ENCODE measurements around the gene KRTAP12-4. TPM values are rescaled to one million over a fixed set of nuclear protein-coding genes. Genes with fewer than 3 reads are reported as not detected.

KRTAP12-4 gene
- total RNA-seq, 1 donor, result not detected

DNA sequence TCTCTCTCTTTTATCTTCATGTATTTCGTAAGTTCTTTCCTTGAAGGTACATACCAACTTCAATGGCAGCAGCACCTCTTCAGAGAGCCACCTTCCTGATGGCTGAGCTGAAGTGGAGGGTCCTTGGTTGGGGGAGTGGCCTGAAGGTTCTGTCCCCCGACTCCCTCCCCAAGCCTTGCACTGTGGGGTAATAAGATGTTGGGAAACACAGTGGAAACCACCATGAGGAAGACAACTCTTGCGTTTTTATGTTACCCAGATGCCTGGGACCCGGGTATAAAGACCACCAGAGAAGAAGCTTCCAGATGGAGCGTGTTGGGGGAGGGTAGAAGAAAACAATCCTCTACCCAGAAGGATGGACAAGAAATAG is 4.1 kb upstream of the KRTAP12-4 start:
- no peak for DNase-seq (ENCODE audit: insufficient read length, low spot score, missing footprints)
- TF ChIP-seq, protein P1, sequence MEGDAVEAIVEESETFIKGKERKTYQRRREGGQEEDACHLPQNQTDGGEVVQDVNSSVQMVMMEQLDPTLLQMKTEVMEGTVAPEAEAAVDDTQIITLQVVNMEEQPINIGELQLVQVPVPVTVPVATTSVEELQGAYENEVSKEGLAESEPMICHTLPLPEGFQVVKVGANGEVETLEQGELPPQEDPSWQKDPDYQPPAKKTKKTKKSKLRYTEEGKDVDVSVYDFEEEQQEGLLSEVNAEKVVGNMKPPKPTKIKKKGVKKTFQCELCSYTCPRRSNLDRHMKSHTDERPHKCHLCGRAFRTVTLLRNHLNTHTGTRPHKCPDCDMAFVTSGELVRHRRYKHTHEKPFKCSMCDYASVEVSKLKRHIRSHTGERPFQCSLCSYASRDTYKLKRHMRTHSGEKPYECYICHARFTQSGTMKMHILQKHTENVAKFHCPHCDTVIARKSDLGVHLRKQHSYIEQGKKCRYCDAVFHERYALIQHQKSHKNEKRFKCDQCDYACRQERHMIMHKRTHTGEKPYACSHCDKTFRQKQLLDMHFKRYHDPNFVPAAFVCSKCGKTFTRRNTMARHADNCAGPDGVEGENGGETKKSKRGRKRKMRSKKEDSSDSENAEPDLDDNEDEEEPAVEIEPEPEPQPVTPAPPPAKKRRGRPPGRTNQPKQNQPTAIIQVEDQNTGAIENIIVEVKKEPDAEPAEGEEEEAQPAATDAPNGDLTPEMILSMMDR (IDR thresholded peaks at IDR 0.05; ENCODE audit: extremely low read depth, low read depth, low read length), result no peak
- Histone ChIP-seq H3K4me1 (ENCODE audit: insufficient read depth, low read length) (no peaks in the 10 kb centered on the region), H2AFZ (ENCODE audit: low read length) (no peak overlapping the region), H3K27me3 (ENCODE audit: insufficient read depth, low read length) (no peaks in the 10 kb centered on the region), H3K4me2 (ENCODE audit: insufficient read depth, low read length) (no peak overlapping the region), H3K36me3 (ENCODE audit: insufficient read depth, low read length) (no peaks in the 10 kb centered on the region), H3K9me3 (ENCODE audit: low read depth, low read length) (no peaks in the 10 kb centered on the region), H3K79me2 (ENCODE audit: insufficient read depth, low read length) (no peaks in the 10 kb centered on the region), H4K20me1 (ENCODE audit: insufficient read depth, low read length) (no peaks in the 10 kb centered on the region), H3K4me3 (ENCODE audit: insufficient read depth, low read length) (no peak overlapping the region), H3K27ac (ENCODE audit: low read depth, low read length) (no peak overlapping the region)

DNA sequence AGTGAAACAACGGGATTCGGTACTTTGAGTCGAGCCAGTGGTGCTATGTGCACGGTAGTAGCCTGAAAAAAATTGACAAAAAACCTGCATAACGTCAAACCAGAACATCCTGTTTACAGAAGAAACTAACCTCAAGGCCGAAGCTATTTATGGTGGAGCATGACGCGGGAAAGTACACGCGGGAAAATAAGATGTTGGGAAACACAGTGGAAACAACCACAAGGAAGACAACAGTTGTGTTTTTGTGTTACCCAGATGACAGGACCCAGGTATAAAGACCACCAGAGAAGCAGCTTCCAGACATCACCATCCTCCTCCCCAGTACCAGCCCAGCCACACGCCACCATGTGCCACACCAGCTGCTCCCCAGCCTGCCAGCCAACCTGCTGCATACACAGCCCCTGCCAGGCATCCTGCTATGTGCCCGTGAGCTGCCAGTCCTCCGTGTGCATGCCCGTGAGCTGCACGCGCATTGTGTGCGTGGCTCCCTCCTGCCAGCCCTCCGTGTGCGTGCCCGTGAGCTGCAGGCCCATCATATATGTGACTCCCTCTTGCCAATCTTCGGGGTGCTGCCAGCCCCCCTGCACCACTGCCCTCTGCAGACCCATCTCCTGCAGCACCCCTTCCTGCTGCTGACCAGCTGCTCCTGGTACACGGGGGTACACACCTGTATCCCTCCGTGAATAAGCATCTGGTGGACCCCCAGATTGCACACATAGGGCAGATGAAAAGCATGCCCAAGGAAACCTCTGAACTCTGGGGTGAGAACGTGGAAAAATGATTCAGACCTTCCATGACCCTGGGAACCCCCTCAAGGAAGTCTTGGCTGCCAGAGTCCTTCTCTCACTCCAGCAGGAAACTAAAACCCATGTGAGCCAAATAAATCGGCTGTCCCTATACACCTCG is 3.4 kb upstream of the KRTAP12-4 start, which contains the start of gene KRTAP12-3:
Gene KRTAP12-3, plus strand, starts transcription at position 298 of the 906 bp plus-strand sequence. Its CDS starts 48 bp downstream, at position 346.
- no peaks in the 10 kb centered on the region for H3K9me3 ChIP-seq (ENCODE audit: low read depth, low read length)
- no peaks in the 10 kb centered on the region for H3K4me1 ChIP-seq (ENCODE audit: insufficient read depth, low read length)
- H4K20me1 ChIP-seq (ENCODE audit: insufficient read depth, low read length), result no peaks in the 10 kb centered on the region
- no peak for DNase-seq (ENCODE audit: insufficient read length, low spot score, missing footprints)
- H3K4me2 ChIP-seq (ENCODE audit: insufficient read depth, low read length), result no peak within 1 kb of the TSS
- TF ChIP-seq, protein P1 (IDR thresholded peaks at IDR 0.05; ENCODE audit: extremely low read depth, low read depth, low read length), result no peak
- no peak within 1 kb of the TSS for H2AFZ ChIP-seq (ENCODE audit: low read length)
- H3K27me3 ChIP-seq (ENCODE audit: insufficient read depth, low read length), result no peaks in the 10 kb centered on the region
- H3K36me3 ChIP-seq (ENCODE audit: insufficient read depth, low read length), result no peaks in the 10 kb centered on the region
- H3K79me2 ChIP-seq (ENCODE audit: insufficient read depth, low read length), result no peaks in the 10 kb centered on the region
- H3K4me3 ChIP-seq (ENCODE audit: insufficient read depth, low read length), result no peak within 1 kb of the TSS
- no peak within 1 kb of the TSS for H3K27ac ChIP-seq (ENCODE audit: low read depth, low read length)

DNA sequence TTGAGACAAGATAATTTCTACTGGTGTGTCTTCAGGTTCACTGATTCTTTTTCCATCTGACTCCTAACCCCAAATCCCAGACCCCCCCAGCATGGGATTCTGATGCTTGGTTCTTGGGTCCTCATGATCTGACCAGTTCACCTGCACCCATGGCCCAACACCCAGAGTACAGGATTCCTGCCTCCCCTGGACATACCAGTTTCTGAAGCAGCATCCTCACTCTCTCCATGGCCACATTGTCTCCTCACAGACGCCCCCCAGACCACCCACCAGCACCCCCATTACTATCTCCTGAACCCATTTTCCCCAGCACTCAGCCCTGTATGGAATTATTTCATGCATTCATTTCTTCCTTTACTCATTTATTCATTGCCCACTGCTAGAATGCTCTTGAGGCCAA is 2.4 kb upstream of the KRTAP12-4 start:
- no peaks in the 10 kb centered on the region for H3K4me1 ChIP-seq (ENCODE audit: insufficient read depth, low read length)
- H3K4me2 ChIP-seq (ENCODE audit: insufficient read depth, low read length), result no peak overlapping the region
- H4K20me1 ChIP-seq (ENCODE audit: insufficient read depth, low read length), result no peaks in the 10 kb centered on the region
- no peak overlapping the region for H3K27ac ChIP-seq (ENCODE audit: low read depth, low read length)
- no peaks in the 10 kb centered on the region for H3K79me2 ChIP-seq (ENCODE audit: insufficient read depth, low read length)
- no peak overlapping the region for H2AFZ ChIP-seq (ENCODE audit: low read length)
- TF ChIP-seq, protein P1 (IDR thresholded peaks at IDR 0.05; ENCODE audit: extremely low read depth, low read depth, low read length), result no peak
- DNase-seq (ENCODE audit: insufficient read length, low spot score, missing footprints), result no peak
- no peaks in the 10 kb centered on the region for H3K36me3 ChIP-seq (ENCODE audit: insufficient read depth, low read length)
- H3K27me3 ChIP-seq (ENCODE audit: insufficient read depth, low read length), result no peaks in the 10 kb centered on the region
- H3K4me3 ChIP-seq (ENCODE audit: insufficient read depth, low read length), result no peak overlapping the region
- H3K9me3 ChIP-seq (ENCODE audit: low read depth, low read length), result no peaks in the 10 kb centered on the region
